Measurements from ENCODE around the gene TRAPPC8. TPM values are rescaled to one million over a fixed set of nuclear protein-coding genes. Genes with fewer than 3 reads are reported as not detected.

The TRAPPC8 gene
- total RNA-seq, 6 experiments from 2014 or later = 25.7 to 37.3 (median 29.5) TPM

- Histone ChIP-seq H3K4me3 (no peak overlapping the region), H3K27ac (no peak overlapping the region), H3K4me1 (peaks cover 0 to 16% (median 7%) of the 10 kb centered on the region in 4 donors), H3K27me3 (no peaks in the 10 kb centered on the region), H3K9me3 (no peaks in the 10 kb centered on the region), H3K36me3 (no peaks in the 10 kb centered on the region)
- DNase-seq (no peak), ATAC-seq (no peak)
- no peak for TF ChIP-seq POLR2A (IDR thresholded peaks at IDR 0.05)
- TF ChIP-seq, protein P1, sequence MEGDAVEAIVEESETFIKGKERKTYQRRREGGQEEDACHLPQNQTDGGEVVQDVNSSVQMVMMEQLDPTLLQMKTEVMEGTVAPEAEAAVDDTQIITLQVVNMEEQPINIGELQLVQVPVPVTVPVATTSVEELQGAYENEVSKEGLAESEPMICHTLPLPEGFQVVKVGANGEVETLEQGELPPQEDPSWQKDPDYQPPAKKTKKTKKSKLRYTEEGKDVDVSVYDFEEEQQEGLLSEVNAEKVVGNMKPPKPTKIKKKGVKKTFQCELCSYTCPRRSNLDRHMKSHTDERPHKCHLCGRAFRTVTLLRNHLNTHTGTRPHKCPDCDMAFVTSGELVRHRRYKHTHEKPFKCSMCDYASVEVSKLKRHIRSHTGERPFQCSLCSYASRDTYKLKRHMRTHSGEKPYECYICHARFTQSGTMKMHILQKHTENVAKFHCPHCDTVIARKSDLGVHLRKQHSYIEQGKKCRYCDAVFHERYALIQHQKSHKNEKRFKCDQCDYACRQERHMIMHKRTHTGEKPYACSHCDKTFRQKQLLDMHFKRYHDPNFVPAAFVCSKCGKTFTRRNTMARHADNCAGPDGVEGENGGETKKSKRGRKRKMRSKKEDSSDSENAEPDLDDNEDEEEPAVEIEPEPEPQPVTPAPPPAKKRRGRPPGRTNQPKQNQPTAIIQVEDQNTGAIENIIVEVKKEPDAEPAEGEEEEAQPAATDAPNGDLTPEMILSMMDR (IDR thresholded peaks at IDR 0.05) = no peak
- intact Hi-C loops (cut with DNase I) = no loop called here
Measured at GRCh38 chr18:31980863-31981262, 37.9 kb upstream of the TRAPPC8 start.

DNA sequence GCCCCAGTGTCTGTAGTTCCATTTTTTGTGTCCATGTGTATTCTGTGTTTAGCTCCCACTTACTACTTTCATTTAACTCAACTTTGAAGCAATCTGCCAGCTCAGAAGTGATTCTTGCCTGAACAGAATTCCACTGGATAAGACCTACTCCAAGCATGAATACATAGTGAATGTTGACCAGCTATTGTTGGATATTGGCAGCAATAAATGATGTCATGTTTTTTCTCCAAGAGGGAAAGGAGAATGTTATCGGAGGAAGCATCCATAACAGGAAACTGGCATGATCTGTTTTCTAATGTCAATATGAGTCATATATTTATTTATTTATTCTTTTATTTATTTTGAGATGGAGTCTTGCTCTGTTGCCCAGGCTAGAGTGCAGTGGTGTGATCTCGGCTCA, 36.8 kb upstream of the TRAPPC8 start:
- H3K4me1 ChIP-seq = peaks cover 0 to 16% (median 7%) of the 10 kb centered on the region in 4 donors
- intact Hi-C loops (cut with DNase I) = loop anchor here in 1 of 2 donors (10.0 kb wide), 1 partner anchor 235 kb away; no protein-coding TSS in a partner anchor
- no peaks in the 10 kb centered on the region for H3K36me3 ChIP-seq
- H3K27ac ChIP-seq = no peak overlapping the region
- 61% methylated on average over 2 of the region's 2 CpGs for WGBS (ENCODE audit: insufficient coverage, low coverage, low lambda C conversion rate, missing lambda C conversion rate)
- peak in 1 of 4 donors; percentile 33 for ATAC-seq
- no peak for DNase-seq
- H3K4me3 ChIP-seq = no peak overlapping the region
- TF ChIP-seq, protein P1 (IDR thresholded peaks at IDR 0.05) = no peak
- no peak for TF ChIP-seq POLR2A (IDR thresholded peaks at IDR 0.05)
- H3K27me3 ChIP-seq = no peaks in the 10 kb centered on the region
- H3K9me3 ChIP-seq = no peaks in the 10 kb centered on the region

DNA sequence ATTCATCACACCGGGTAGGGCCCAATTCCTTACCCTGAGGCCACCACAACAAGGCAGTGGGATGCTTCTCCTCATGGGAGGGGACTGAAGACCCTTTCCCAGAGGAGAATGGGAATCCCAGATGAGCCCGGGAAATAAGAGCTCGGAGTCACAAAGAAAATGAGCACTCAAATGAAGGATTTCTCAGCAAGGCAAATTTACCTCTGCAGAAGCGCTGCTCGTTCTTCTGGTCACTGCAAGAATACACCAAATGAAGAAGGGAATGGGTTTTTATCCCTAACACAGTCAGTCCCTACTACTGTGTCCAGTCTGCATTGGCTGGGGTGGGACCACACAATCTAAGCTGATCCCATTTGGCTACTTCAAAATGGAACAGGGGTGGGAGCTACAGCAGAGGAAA, 35.7 kb upstream of the TRAPPC8 start:
- Histone ChIP-seq H3K4me1 (peaks cover 0 to 11% (median 5%) of the 10 kb centered on the region in 4 donors), H3K9me3 (no peaks in the 10 kb centered on the region), H3K4me3 (no peak overlapping the region), H3K27ac (no peak overlapping the region), H3K36me3 (no peaks in the 10 kb centered on the region), H3K27me3 (no peaks in the 10 kb centered on the region)
- no peak for DNase-seq
- ATAC-seq = no peak
- WGBS (ENCODE audit: insufficient coverage, low coverage, low lambda C conversion rate, missing lambda C conversion rate) = 86% methylated on average over 5 of the region's 5 CpGs
- TF ChIP-seq, protein P1 (IDR thresholded peaks at IDR 0.05) = no peak
- no peak for TF ChIP-seq POLR2A (IDR thresholded peaks at IDR 0.05)
- intact Hi-C loops (cut with DNase I) = loop anchor here in 1 of 2 donors (10.0 kb wide), 1 partner anchor 234 kb away; no protein-coding TSS in a partner anchor

- Histone ChIP-seq H3K36me3 (no peaks in the 10 kb centered on the region), H3K4me1 (peaks cover 0 to under 1% (median 0%) of the 10 kb centered on the region in 4 donors), H3K27me3 (no peaks in the 10 kb centered on the region), H3K27ac (no peak overlapping the region), H3K4me3 (no peak overlapping the region), H3K9me3 (no peaks in the 10 kb centered on the region)
- 51% methylated on average over 9 of the region's 9 CpGs for WGBS (ENCODE audit: insufficient coverage, low coverage, low lambda C conversion rate, missing lambda C conversion rate)
- peak; percentile 78 to 92 (median 86) for ATAC-seq
- DNase-seq = peak in 1 of 3 donors; percentile 51
- intact Hi-C loops (cut with DNase I) = loop anchor here in 1 of 2 donors (10.0 kb wide), 1 partner anchor 233 kb away; no protein-coding TSS in a partner anchor
- TF ChIP-seq, protein P1 (IDR thresholded peaks at IDR 0.05) = peak; percentile 50 to 66 (median 62)
- TF ChIP-seq POLR2A (IDR thresholded peaks at IDR 0.05) = no peak
Measured at GRCh38 chr18:31977270-31977872, 34.4 kb upstream of the TRAPPC8 start.
